COLO668 (cell line): ENCODE measurements around the gene CST7.

ENCODE experiments used
- DNase-seq: peaks from one replicate; lab custom pipeline; 2025; ENCODE audit not compliant: unreplicated experiment; lab: John Stamatoyannopoulos, UW

Gene CST7

DNA sequence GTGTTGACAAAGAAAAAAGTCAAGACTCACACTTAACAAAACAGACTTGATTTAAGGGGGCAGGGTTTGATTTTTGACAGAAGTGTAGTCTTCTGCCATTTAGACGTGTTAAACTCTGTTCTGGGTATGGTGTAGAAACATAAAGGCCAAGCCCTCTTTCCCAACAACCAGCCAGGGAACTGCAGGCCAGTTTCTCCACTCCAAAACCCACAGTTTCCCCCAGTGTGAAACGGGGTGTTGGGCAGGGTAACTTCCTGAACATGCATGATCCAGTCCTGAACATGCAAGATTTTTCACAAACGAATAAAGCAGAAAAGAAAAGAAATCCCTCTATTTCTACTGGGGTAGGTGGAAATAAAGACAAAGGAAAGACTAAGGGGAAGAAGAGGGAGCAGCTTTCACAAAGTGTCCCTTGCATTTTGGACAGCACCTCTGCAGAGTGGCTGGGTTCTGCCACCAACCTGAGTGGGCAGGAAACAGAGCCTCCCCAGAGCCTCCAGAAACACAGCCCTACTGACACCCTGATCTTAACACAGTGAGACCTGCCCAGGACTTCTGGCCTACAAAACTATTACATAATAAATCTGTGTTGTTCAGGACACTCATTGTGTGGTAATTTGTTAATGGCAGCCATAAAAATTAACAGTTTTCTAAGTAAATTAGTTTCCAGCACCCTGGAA, 36.0 kb downstream of the CST7 start:
- no peak for DNase-seq

DNA sequence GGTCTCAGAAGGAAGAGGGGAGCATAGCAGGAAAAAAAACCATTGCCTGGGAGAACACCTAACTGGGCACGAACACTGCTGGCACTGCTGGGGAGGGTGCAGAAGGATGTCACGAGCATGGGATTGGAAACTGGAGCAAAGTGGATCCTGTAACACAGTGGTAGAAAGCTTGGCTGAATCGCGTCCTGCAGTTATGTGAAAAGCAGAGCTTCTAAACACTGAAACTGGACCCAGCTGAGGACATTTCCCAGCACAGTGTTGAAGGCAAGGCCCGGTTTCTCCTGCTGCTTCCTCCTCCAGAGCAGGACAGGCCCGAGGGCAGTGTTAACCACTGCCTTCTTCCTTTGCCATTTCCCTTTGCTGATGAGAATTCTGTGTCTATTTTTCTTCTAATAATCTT, 36.7 kb downstream of the CST7 start:
- DNase-seq = no peak

DNA sequence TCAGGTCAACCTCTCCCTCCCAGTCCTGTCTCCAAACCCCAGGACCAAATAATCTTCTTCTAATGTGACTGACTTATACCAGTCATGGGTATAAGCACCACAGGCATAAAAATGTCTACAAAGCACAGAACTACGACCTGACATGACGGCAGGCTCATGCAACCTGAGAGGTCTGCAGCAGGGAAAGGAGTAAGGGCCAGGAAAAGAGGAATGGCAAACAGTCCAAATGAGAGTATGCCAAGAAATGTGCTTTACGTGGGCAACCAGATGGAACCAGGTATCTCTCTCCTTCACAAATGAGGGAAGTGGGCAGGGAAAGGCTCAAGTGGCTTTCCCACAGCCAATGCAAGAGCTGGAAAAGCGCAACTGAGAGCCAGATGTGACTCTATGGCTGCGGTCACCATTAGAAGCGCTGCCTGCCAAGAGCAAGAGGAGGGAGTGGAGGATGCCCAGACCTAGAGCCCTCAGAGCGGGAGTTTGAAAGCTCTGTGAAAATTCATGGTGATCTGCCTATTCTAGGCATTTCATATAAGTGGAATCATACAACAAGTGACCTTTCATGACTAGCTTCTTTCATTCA, 37.5 kb downstream of the CST7 start:
- no peak for DNase-seq

DNA sequence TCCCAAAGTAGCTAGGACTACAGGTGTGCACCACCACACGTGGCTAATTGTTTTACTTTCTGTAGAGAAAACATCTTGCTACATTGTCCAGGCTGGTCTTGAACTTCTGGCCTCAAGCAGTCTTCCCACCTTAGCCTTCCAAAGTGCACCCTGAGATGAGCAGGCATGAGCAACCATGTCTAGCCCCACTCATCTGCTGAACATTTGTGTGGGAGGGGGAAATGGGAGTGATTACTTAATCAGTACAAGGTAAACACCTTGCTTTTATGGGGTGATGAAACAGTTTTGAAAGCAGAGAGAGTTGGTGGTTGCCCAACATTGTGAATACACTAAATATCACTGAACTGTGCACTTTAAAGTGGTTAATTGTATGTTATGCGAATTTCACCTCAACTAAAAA, 38.2 kb downstream of the CST7 start:
- DNase-seq = no peak

DNA sequence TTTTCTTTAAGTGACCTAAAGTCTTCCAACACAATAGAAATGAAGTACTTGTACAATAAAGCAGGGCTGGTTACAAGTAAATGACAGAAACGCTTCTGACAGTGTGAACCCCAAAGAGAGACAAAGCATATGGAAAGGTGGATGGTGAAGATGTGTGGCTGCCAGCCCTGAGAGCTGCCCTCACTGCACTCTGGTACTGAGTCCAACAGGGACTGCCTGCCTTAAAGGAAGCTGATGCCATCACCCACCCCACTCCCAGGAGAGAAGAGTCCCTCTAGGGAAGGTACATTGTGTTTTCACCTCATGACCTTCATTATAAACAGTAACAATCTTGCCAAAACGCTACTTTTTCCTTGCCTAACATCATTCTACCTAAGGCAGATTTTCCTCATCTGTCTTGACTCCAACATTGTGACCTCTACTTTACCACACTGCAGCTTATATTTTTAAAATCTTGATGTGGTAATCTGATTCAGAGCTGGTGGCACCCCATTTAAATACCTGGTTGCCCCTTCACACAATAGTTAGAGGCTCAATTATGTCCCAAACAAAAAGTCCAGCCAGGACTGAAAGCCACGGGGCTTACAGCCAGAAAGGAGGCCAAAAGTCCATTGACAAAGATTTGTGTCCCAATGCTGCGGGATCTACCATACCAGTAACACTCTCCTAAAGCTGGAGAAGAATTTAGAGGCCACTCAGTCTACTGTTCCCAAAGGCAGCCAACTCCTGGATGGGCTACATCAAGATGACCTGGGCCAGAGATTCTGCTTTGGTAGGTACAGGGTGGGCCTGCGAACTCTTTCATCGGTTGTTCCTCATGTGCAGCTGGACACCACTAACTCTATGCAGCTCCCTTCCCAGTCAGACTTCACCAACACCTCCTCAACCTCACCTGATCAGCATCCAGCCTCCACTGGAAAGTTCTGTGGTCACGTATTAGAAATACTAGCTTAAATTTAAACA, 39.1 kb downstream of the CST7 start:
- DNase-seq = no peak

DNA sequence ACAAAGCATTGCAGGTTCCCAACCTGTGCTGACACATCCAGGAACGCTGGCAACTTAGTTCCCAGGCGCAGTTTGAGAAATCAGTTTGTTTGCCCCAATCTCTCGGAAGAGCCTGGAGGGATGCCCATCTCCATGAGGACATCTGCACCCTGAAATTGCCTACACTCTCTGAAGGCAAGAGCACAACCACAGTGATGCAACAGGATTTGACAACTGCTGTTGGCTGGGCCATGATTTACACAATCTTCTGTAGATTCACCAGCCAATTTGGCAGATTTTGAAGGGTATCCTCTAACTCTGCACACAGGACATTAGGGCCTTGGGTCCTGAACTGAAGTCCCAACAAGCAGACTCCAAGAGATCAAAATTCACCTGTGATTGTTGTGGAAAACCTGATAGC, 40.1 kb downstream of the CST7 start:
- no peak for DNase-seq

DNA sequence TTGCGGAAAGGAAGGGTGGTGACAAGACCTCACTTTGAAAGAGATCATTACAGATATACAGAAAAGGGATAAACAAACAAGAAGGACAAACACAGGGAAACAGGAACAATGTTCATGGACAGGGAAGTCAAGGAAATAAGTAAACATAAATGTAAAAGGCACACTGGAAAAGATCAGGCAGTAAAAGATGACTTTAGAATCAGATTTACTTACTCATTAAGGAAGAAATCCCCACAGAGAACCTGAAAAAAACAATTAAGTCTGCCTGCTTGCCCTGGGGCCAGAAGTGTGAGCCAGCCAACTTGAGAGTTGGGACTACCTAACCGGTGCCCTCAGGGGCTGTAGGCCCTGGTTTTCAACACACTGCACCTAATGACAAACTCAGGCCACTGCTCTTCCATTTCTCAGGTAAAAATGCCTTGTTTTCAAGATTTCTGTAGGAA, 41.8 kb downstream of the CST7 start:
- peak; percentile 27 for DNase-seq

DNA sequence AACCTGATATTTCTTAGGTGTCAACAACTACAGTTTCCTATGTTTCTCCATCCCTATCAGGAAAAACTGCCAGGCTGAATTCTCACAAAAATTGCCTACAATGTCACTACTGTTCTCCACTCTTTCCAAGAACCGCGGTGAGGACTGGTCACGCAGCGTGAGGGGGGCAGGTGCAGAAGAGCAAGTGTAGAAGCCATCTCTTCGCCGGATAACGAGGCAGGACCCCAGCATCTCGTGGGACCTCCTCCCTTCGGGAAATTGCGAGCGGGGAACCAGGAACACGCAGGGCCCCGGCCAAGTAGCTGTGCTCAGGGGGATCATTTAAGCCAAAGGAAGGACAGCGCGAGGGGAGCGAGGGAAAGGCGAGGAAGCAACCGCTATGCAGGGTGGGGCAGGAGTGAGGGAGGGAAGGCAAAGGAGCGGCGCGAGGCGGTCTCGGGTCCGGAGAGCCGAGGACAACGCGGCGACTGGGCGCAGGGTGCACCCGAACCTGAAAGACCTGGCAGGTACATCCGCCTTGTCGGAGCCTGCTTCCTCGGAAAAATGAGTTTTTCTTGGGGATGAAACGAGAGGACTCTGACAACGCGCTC, 42.9 kb downstream of the CST7 start:
- peak; percentile 59 for DNase-seq

DNA sequence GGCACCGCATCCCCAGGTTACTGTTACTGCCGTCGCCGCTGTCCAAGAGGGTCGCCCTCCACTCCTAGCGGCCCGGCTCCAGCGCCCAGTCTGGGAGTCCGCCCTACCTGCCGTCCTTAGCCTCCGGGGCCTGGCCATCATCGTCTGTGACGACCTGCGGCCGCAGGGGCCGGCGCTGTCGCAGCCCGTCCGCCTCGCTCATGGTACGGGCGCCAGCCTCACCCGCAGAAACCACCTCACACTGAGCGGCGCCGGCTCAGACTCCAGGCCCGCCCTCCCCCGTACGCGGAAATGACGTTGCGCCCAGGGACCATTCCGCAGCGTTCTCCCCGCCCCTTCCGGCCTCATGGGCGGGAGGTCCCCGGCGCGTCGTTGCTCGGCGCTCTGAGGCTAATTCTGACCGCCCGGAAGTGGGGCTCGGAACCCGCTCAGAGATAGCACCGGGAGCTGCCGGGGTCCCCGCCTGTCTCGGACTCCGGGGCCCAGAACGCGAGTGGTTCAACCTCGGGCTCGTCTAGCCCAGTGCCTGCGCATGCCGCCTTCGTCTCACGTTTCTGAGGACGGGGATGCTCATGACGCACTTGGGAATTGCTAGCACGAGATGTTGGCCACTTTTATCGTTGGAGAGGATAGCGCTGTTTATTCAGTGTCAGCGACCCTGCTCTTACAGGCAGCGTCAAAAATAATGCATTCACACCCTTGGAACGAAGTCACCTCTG, 43.6 kb downstream of the CST7 start, which contains the start of gene APMAP:
Gene APMAP, minus strand, starts transcription at position 265 of the 719 bp plus-strand sequence. Its CDS starts 63 bp downstream, at position 202.
- DNase-seq = peak; percentile 98

DNA sequence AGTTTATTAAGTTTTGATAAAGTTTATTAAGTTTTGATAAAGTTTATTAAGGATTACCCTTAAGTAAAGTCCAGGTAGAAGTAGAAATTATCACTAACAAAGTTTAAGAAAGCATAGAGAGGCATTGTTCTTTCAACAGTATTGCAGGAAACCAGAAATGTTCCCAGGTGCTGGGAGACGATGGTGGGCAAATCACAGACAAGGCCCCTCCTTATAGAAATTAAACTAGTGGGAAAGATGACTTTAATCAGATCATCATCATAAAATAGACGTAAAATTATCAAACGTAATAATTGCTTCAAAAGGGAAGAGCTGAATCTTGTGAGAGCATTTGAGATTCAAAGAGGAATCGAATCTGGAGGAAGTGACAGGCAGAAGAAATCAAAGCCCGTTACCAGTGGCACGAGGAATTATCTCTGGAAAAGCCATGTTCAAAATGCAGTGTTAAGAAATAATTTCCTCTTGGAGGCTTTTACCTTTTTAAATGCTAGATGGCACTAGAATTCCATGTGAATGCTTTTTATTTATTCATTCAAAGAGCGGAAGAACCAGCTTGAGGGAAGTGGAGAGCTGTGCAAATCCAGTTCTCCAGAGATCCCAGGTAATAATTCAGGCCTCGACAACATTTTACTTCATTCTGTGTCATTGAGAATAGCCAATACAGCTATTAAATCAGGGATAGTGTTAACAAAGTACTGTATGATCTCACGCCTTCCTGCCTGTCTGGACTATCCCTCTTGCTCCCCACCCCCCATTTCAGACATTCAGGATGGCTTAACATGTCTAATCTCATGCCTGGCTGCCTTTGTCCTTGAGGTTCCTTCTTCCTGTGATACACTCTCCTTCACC, 44.5 kb downstream of the CST7 start:
- no peak for DNase-seq

DNA sequence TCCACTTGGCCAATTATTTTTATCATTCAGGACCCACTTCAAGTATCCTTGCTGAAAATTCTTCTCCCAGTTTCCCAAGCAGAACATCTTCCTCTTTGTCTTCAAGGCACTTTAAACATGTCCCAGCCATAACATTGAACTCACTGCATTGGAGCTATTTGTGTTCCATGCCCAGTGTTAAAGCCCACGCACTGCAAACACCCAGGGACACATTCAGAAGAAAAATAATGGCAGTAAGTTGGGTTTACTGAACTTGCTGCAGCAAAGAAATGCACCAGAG, 45.1 kb downstream of the CST7 start:
- DNase-seq = no peak

DNA sequence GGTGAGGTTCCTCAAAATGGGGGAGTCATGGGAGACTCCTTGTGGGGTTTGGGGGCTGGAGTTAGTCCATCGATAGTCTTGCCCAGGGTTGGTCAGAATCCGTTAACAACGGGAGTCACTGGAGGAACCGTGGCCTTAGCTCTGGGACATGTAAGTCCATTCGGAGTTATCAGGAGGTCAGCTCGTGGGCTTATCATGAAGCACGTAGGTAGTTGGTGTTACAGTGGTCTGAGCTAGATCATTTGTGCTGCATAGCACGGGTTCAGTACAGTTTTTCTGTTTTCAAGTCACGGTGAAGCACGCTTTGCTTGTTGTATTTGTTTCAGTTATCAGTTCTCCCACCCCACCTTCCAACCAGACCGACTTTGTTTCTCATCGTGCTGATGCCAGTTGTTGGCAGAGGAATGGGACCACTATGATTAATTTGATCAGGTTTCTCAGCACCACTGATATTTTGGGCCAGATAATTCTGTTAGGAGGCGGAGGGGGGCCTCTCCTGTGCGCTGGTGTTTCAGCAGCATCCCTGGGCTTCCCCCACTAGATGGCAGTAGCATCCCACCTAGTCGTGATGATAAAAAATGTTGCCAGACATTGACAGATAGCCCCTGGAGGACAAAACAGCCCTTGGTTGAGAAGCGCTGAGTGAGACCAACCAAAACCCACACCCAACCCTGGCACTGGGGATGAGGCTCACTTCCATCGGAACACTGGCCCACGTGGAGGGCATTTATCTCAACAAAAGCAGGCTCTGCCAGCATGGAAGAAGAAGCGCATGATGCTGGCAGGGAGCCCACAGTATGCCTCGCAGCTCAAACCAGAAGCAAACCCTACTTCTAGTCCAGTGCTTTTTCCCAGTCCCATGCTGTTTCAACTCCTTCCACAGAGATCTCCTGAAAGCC, 45.6 kb downstream of the CST7 start:
- DNase-seq = peak; percentile 78

DNA sequence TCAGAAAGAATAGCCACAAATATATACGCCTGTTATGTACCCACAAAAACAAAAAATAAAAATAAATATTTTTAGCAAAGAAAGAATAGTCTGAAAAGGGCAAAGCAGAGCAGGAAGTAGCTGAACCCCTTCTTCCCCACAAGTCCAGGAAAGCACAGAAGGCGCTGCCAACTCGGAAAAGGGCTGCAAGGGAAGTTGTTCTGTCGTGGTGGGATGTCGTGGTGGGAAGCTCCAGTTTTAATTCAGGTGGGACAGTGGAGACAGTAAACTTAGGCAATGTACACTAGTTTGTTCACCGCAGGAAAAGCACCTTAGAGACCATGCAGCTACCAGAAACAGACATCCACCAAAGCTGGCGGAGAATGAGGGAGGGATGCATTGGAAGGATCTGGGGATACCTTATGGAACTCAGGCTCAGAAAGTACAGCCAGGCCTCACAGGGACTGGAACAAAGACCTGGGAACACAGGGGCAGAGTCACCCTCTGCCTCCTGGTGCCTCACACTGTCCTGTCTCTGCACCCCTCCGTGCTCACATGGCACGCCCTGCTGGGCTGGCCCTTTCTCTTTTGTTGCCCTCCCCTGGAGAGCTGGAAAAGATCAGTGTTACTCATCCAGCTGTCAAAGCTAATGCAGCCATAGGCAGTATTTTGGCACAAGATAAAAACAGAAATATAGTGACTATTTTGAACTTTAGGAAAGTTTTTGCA, 46.8 kb downstream of the CST7 start:
- DNase-seq = no peak

DNA sequence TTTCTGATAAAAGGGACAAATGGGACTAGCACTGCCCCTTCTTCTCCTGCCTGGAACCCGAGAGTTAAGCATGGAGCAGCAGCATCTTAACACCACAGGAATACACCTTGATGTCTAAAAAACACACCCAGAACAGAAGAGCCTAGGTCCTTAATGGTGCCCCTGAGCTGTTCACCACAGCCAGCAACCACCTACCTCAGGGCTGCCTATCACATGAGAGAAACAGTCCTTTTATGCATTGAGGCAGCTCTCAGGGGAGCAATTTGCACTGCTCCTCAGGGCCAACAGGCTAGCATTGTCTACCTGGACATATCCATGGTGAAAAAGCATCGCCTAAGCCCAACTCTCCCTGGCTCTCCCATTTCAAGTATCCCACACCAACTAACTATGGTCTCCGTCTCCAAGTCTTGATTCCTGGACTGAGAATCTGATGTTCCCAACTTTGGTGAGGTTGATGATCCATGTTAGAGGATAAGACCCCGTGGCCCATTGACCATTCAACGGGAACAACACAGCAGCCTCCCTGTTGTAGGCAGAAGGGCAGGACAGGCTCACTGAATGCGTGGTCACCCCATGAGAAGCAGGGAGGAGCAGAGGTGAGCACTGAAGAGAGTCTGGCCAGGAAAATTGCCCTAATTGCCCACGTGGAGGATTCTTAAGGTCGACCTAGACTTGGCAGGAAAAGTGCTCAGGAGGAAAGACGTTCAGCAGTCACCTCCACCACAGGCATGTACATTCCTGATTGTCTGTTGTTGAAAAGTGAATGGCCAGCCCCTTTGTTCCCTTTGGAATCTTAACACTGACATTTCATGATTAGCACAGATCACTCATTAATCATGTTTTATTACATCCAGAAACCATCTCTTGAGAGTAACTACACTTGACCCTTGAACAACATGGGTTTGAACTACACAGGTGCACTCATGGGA, 47.6 kb downstream of the CST7 start:
- DNase-seq = no peak

DNA sequence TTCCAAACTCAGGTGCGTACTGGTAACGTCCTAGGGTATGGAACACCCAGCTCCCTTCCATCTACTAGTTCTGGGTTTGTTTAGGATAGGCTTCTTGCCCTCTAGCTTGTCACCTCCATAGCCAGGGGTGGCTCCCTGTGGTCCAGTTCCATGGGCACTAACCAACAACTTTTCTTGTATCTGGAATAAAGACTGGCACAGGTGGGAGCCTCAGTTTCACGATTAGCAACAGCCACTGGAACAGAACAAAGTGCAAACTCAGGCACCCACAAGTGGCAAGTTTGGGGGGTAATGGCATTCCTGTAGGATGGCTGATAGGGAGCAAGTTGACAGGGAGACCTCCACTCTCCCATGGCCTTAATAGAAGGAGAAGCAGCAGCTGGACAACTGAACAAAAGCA, 49.1 kb downstream of the CST7 start:
- DNase-seq = no peak

DNA sequence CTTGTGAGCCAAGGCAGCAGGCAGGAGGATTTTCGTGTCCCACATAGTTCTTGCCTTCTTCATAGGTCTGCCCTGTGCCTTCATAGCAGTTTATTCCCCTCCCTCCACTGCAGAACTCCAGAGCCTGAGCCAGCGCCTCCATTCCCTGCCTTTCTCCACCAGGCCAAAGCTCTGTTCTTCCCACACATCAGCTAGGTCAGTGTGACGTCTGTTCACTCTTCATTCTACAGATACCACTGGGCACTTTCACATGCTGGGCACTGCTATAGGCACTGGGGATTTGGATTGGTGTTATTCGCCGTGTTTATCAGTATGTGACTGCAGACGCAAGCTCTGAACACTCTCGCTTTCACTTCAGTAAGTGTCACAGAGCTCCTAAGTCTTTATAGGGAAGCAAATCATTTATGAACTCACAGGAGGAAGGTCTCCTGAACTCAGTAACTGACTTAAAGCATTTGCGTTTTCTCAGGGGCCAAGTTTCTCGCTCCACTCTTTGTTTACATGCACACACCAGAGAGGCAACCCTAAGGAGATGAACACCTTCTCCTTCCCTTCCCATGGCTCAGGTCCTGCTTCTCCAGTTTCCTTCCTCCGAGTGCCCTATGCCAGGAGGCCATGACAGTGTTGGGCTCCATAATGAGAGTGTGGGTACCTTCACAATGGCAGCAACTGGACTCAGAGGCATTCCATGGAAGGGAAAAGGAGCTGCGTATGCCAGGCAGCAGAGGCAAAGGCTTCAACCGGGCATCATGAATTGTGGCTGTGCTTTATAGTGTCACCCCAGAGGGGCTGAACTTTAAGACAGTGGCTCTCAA, 49.8 kb downstream of the CST7 start:
- DNase-seq = no peak

DNA sequence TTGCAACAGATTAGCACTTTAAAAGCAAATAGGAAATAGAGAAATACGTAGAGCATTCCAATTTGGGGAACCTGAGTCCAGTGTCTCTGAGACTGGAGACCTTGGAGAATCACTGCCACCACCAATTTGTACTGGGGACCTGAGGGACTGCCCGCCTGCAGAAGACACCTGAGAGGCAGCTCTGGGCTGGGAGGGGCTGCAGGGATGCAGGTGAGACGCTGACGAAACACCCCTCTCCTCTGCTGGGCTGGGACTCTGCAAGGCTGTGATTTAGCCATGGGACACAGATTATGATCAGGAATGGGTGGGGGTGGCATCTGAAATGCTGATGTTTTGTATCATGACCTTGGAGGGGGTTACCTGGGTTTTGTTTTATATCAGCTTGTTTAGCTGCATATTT, 50.5 kb downstream of the CST7 start:
- DNase-seq = no peak
